Type B pancreatic cell (in vitro differentiated cells): ENCODE data around the gene TGFBR3. TPM values are rescaled to one million over a fixed set of nuclear protein-coding genes. Genes with fewer than 3 reads are reported as not detected.

Experiments
- DNase-seq: peaks from one replicate; pipeline ENCODE4 v3.0.0; 2021; ENCODE audit warnings: mixed read lengths; ENCODE audit not compliant: unreplicated experiment; ENCODE audit errors: extremely low spot score
- H3K27ac Mint-ChIP-seq: 2 replicates; pipeline ENCODE4 v1.8.0; 2021; ENCODE audit warnings: mild to moderate bottlenecking, mixed read lengths
- H3K27me3 Mint-ChIP-seq: 2 replicates; pipeline ENCODE4 v1.8.0; 2021; ENCODE audit warnings: mixed read lengths
- H3K36me3 Mint-ChIP-seq: 2 replicates; pipeline ENCODE4 v1.8.0; 2021; ENCODE audit warnings: mixed read lengths
- H3K4me1 Mint-ChIP-seq: one replicate; pipeline ENCODE4 v1.8.0; 2021; ENCODE audit warnings: mixed read lengths; ENCODE audit not compliant: unreplicated experiment
- H3K4me3 Mint-ChIP-seq: 2 replicates; pipeline ENCODE4 v1.8.0; 2021; ENCODE audit warnings: mild to moderate bottlenecking, mixed read lengths
- H3K9me3 Mint-ChIP-seq: 2 replicates; pipeline ENCODE4 v1.8.0; 2021; ENCODE audit warnings: mixed read lengths
- total RNA-seq: library from RNA; stranded (reverse); gene quantifications from 2 replicates; pipeline ENCODE4 v1.2.1, GENCODE V29; 2021; ENCODE audit warnings: low replicate concordance
- TF ChIP-seq, protein P1 (sequence below): fragments of 200-600 bp; sonication (generic); conservative IDR thresholded peaks from 2 replicates; pipeline ENCODE4 v1.5.0; 2021; ENCODE audit warnings: antibody characterized with exemption, mild to moderate bottlenecking

The TGFBR3 gene
- total RNA-seq, 1 donor from 2014 or later = 33.5 TPM

DNA sequence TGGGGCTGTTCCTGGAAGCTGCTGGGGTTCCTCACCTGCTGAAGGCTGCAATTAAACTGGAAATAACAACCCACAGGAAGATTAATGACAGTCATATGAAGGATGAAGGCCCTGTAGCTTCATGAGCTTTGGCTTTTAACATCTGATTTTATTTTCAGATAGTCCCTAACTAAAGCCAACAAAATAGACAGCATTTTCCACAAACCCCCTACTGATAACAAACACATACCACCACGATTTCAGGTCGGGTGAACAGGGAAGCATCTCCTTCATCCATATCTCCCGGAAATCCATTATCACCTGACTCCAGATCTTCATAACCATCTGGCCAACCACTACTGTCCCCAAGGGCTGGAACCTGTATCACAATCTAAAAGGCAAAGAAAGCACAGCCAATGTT lies 169.6 kb downstream of the TGFBR3 start:
- no peak overlapping the region for H3K27ac Mint-ChIP-seq
- peaks cover 5% of the 10 kb centered on the region for H3K4me1 Mint-ChIP-seq
- H3K27me3 Mint-ChIP-seq = no peaks in the 10 kb centered on the region
- H3K4me3 Mint-ChIP-seq = no peak overlapping the region
- H3K9me3 Mint-ChIP-seq = no peaks in the 10 kb centered on the region
- TF ChIP-seq, protein P1, sequence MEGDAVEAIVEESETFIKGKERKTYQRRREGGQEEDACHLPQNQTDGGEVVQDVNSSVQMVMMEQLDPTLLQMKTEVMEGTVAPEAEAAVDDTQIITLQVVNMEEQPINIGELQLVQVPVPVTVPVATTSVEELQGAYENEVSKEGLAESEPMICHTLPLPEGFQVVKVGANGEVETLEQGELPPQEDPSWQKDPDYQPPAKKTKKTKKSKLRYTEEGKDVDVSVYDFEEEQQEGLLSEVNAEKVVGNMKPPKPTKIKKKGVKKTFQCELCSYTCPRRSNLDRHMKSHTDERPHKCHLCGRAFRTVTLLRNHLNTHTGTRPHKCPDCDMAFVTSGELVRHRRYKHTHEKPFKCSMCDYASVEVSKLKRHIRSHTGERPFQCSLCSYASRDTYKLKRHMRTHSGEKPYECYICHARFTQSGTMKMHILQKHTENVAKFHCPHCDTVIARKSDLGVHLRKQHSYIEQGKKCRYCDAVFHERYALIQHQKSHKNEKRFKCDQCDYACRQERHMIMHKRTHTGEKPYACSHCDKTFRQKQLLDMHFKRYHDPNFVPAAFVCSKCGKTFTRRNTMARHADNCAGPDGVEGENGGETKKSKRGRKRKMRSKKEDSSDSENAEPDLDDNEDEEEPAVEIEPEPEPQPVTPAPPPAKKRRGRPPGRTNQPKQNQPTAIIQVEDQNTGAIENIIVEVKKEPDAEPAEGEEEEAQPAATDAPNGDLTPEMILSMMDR = no peak
- no peak for DNase-seq
- peaks cover 56% of the 10 kb centered on the region for H3K36me3 Mint-ChIP-seq

DNA sequence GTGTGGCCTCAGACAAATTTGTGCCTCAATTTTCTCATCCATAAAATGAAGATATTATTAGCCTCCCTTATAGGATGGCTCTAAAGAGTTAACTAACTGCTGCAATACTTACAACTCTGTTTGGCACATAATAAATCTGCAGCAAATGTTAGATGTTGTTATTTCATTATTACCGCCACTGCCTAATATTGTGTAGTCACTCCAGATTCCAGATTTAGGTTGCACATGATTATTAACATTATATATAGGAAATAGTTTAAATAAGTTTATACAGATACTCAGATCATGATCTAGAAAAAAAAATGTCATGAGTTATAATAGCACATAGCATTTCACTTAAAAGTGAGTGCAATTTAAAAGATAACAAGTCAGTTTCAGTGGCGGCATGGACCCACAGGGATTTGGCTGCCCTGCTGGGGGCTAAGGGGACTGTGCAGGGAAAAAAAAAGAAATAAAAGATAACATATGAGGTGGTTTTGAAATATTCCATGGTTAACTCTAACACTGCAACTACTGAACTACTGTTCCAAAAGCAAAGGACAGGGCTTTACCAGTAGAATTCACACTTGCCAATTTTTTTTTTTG lies 170.4 kb downstream of the TGFBR3 start:
- TF ChIP-seq, protein P1 = peak; percentile 38
- no peak overlapping the region for H3K4me3 Mint-ChIP-seq

DNA sequence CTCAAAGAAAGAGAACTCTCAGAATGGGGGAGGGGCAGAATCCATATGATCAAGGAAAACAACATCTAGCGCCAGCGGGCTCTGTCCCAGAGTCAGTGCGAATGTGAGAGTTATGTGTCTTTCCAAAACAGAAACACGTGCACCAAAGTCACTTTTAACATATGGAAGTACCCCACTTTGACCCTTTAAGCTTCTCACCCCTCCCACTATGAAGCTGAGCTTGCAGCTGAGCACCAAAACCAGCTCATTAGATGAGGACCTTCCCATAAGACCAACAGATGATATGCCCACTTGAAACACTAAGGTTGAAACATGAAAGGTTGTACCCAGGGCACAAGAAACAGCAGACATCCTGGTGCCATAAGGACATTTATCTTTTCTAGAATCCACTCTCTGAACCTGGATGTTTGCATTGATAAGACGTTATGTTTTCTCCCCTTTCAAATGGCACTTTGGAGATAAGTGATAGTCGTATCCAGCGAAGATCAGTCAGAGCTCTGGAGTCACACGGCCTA lies 171.0 kb downstream of the TGFBR3 start:
- H3K4me1 Mint-ChIP-seq = peaks cover 9% of the 10 kb centered on the region
- TF ChIP-seq, protein P1 = no peak
- H3K9me3 Mint-ChIP-seq = no peaks in the 10 kb centered on the region
- H3K27me3 Mint-ChIP-seq = no peaks in the 10 kb centered on the region
- peaks cover 54% of the 10 kb centered on the region for H3K36me3 Mint-ChIP-seq
- DNase-seq = no peak
- no peak overlapping the region for H3K4me3 Mint-ChIP-seq
- no peak overlapping the region for H3K27ac Mint-ChIP-seq

More for the DNA sequence above, 170.4 kb downstream of the TGFBR3 start:
- no peaks in the 10 kb centered on the region for H3K27me3 Mint-ChIP-seq
- H3K36me3 Mint-ChIP-seq = peaks cover 55% of the 10 kb centered on the region
- H3K27ac Mint-ChIP-seq = no peak overlapping the region
- no peak for DNase-seq
- H3K4me1 Mint-ChIP-seq = peaks cover 9% of the 10 kb centered on the region
- H3K9me3 Mint-ChIP-seq = no peaks in the 10 kb centered on the region

DNA sequence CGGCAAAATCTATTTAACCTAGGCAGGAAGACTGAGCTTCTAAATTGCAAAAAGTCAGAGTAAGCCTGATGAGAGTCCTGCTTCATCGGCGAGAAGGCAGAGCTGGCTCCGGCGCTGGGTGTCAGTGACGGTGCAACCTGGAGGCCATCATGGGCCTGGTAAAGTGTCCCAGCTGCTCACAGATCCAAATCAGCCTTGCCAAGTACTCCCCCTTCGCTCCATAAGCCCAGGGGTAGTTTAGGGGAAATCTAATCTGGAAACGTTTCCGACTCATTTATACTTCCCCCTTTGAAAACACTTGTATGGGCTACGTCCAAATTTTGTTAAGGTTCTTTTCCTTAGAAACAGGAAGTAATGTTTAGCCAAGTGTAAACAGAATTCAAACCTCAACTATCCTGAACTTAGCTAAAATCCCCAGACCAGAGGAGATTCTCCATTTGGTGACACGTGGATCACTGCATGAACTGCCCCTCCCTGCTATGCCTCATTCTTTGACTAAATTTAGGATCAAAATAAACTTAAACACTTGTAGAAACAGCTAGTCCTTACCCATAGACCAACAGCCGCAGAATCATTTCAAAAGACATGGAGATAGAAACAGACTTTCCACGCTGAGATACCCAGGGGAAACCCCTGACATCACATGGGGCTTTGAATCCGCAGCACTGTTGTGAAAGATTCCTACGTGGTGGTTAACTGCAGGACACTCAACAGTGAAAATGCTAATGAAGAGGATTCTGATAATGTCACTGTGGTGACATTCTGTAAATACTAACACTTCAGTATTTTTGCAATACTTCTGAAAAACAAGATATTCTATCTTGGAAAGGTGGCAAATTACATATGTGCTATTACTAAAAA lies 172.7 kb downstream of the TGFBR3 start:
- Mint-ChIP-seq H3K9me3 (no peaks in the 10 kb centered on the region), H3K36me3 (peaks cover 43% of the 10 kb centered on the region), H3K4me3 (no peak overlapping the region), H3K27me3 (no peaks in the 10 kb centered on the region), H3K4me1 (peaks cover 9% of the 10 kb centered on the region), H3K27ac (no peak overlapping the region)
- no peak for DNase-seq
- TF ChIP-seq, protein P1 = no peak

DNA sequence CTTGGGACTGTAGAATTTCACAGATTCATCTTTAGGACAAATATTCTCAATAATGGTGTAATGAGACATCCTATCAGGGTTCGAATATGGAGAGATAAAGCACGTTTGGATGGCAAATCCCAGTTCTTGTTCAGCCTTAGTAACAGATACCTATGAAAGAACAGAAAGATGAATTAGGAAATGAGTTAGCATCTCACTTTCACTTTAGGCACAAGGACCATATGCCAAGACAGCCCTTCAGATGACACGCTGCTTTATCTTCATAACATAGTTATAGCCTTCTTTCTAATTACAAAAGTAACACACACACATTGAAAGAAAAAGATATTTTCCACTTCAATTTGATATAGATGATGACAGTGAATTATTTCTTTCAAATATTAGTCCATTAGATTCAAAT lies 173.6 kb downstream of the TGFBR3 start:
- Mint-ChIP-seq H3K36me3 (peaks cover 47% of the 10 kb centered on the region), H3K27me3 (no peaks in the 10 kb centered on the region), H3K4me3 (no peak overlapping the region), H3K27ac (no peak overlapping the region), H3K4me1 (peaks cover 9% of the 10 kb centered on the region), H3K9me3 (no peaks in the 10 kb centered on the region)
- TF ChIP-seq, protein P1 = no peak
- DNase-seq = no peak
